ENCODE measurements around the gene ZNF462. TPM values are rescaled to one million over a fixed set of nuclear protein-coding genes. Genes with fewer than 3 reads are reported as not detected.

The ZNF462 gene
- total RNA-seq, 1 experiment from 2014 or later: 121 TPM

DNA sequence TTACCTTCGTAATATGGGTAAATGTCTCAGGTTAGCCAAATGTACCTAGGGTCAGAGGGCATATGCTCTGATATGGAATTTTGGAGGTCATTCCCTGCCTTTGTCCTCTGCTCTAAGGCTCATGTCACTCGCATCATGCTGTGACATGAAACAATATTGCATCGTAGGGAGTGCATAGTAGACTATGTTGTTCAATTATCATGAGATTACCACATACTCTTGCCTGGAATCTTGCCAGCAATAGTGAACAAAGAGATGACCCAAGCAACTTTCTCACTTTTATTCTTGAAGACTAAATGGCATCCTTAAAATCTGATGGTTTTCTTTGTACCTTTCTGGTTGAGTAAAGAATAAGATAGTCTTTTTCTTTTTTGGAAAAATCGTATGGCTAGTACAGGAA is 27.6 kb downstream of the ZNF462 start (continued):
- TF ChIP-seq, protein P1, sequence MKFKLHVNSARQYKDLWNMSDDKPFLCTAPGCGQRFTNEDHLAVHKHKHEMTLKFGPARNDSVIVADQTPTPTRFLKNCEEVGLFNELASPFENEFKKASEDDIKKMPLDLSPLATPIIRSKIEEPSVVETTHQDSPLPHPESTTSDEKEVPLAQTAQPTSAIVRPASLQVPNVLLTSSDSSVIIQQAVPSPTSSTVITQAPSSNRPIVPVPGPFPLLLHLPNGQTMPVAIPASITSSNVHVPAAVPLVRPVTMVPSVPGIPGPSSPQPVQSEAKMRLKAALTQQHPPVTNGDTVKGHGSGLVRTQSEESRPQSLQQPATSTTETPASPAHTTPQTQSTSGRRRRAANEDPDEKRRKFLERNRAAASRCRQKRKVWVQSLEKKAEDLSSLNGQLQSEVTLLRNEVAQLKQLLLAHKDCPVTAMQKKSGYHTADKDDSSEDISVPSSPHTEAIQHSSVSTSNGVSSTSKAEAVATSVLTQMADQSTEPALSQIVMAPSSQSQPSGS (CRISPR knock-in tag; IDR thresholded peaks at IDR 0.05; ENCODE audit: borderline replicate concordance, low read depth): no peak
- TF ChIP-seq, protein P2, sequence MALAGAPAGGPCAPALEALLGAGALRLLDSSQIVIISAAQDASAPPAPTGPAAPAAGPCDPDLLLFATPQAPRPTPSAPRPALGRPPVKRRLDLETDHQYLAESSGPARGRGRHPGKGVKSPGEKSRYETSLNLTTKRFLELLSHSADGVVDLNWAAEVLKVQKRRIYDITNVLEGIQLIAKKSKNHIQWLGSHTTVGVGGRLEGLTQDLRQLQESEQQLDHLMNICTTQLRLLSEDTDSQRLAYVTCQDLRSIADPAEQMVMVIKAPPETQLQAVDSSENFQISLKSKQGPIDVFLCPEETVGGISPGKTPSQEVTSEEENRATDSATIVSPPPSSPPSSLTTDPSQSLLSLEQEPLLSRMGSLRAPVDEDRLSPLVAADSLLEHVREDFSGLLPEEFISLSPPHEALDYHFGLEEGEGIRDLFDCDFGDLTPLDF (CRISPR knock-in tag; IDR thresholded peaks at IDR 0.05): no peak
- TF ChIP-seq, protein P3, sequence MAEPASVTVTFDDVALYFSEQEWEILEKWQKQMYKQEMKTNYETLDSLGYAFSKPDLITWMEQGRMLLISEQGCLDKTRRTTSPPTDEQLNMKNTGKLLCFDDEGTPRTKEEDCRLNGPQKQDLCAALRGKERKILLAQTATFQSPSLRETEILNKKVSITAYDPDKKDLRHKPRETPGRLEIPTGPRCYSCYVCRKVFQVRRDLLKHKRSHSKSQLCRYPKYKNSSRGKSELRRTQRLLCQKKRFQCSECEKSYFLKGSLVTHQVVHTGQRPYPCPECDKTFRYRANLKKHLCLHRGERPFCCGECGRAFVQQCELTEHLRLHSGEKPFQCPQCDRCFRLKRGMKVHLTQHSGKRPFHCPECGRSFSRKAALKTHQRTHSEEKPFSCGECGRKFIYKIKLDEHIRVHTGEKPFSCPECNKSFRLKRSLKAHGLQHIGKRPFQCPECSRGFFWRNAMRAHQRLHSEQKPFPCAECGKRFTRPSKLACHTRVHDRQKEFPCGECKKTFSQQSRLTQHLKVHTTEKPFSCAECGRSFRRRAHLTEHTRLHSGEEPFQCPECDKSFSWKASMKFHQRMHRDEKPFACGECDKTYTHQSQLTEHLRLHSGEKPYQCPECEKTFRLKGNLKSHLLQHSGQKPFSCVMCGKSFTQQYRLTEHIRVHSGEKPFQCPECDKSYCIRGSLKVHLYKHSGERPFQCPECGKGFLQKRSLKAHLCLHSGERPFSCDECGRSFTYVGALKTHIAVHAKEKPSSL (CRISPR knock-in tag; conservative IDR thresholded peaks at IDR 0.05): no peak
- TF ChIP-seq, protein P4, sequence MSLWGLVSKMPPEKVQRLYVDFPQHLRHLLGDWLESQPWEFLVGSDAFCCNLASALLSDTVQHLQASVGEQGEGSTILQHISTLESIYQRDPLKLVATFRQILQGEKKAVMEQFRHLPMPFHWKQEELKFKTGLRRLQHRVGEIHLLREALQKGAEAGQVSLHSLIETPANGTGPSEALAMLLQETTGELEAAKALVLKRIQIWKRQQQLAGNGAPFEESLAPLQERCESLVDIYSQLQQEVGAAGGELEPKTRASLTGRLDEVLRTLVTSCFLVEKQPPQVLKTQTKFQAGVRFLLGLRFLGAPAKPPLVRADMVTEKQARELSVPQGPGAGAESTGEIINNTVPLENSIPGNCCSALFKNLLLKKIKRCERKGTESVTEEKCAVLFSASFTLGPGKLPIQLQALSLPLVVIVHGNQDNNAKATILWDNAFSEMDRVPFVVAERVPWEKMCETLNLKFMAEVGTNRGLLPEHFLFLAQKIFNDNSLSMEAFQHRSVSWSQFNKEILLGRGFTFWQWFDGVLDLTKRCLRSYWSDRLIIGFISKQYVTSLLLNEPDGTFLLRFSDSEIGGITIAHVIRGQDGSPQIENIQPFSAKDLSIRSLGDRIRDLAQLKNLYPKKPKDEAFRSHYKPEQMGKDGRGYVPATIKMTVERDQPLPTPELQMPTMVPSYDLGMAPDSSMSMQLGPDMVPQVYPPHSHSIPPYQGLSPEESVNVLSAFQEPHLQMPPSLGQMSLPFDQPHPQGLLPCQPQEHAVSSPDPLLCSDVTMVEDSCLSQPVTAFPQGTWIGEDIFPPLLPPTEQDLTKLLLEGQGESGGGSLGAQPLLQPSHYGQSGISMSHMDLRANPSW (CRISPR knock-in tag; conservative IDR thresholded peaks at IDR 0.05; ENCODE audit: low read depth): no peak
- TF ChIP-seq, protein P5, sequence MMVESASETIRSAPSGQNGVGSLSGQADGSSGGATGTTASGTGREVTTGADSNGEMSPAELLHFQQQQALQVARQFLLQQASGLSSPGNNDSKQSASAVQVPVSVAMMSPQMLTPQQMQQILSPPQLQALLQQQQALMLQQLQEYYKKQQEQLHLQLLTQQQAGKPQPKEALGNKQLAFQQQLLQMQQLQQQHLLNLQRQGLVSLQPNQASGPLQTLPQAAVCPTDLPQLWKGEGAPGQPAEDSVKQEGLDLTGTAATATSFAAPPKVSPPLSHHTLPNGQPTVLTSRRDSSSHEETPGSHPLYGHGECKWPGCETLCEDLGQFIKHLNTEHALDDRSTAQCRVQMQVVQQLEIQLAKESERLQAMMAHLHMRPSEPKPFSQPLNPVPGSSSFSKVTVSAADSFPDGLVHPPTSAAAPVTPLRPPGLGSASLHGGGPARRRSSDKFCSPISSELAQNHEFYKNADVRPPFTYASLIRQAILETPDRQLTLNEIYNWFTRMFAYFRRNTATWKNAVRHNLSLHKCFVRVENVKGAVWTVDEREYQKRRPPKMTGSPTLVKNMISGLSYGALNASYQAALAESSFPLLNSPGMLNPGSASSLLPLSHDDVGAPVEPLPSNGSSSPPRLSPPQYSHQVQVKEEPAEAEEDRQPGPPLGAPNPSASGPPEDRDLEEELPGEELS (CRISPR knock-in tag; IDR thresholded peaks at IDR 0.05): no peak
- TF ChIP-seq ESRRA (CRISPR knock-in tag; IDR thresholded peaks at IDR 0.05; ENCODE audit: borderline replicate concordance): no peak
- TF ChIP-seq CREM (CRISPR knock-in tag; IDR thresholded peaks at IDR 0.05): no peak
- no peak for TF ChIP-seq GRHL2 (CRISPR knock-in tag; IDR thresholded peaks at IDR 0.05; ENCODE audit: insufficient replicate concordance, severe bottlenecking)
- TF ChIP-seq, protein P6, sequence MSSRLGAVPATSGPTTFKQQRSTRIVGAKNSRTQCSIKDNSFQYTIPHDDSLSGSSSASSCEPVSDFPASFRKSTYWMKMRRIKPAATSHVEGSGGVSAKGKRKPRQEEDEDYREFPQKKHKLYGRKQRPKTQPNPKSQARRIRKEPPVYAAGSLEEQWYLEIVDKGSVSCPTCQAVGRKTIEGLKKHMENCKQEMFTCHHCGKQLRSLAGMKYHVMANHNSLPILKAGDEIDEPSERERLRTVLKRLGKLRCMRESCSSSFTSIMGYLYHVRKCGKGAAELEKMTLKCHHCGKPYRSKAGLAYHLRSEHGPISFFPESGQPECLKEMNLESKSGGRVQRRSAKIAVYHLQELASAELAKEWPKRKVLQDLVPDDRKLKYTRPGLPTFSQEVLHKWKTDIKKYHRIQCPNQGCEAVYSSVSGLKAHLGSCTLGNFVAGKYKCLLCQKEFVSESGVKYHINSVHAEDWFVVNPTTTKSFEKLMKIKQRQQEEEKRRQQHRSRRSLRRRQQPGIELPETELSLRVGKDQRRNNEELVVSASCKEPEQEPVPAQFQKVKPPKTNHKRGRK (CRISPR knock-in tag; IDR thresholded peaks at IDR 0.05; ENCODE audit: borderline replicate concordance): no peak
- no peak for TF ChIP-seq JUN (CRISPR knock-in tag; IDR thresholded peaks at IDR 0.05)
- TF ChIP-seq, protein P7, sequence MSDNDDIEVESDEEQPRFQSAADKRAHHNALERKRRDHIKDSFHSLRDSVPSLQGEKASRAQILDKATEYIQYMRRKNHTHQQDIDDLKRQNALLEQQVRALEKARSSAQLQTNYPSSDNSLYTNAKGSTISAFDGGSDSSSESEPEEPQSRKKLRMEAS (CRISPR knock-in tag; IDR thresholded peaks at IDR 0.05): no peak

DNA sequence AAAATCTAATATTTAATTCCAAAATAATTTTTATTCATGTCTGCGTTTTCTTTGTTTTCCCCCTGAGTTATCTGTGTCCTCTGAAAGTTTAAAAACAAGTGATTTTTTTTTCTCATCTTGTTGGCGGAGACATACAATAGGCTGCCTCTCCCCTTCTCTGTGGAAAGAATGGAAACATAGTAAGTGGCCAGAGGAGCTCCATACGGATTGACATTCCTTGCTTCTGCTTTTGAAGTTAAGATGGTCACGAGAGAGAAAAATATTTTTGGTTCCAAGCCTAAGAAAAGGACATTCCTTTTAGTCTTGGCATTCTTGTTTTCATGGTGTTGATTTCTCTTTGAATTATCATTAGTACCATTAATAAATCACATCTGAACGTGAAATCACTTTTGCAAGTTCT is 28.3 kb downstream of the ZNF462 start:
- TF ChIP-seq SMAD4 (CRISPR knock-in tag; IDR thresholded peaks at IDR 0.05): no peak
- TF ChIP-seq MXD4 (CRISPR knock-in tag; IDR thresholded peaks at IDR 0.05; ENCODE audit: borderline replicate concordance): no peak
- H3K9me3 Mint-ChIP-seq: peaks cover 3% of the 10 kb centered on the region; the same call in 1 of the 2 replicates
- peaks cover 94% of the 10 kb centered on the region for H3K4me1 Mint-ChIP-seq
- H3K27ac Mint-ChIP-seq: peak overlapping the region; percentile 85
- DNase-seq (ENCODE audit: low spot score) (no peak), ATAC-seq (no peak)
- ChIA-PET POLR2A (interaction anchor here (1.3 kb wide), 1 partner anchor 31 kb away, joined by 3 read pairs; no protein-coding TSS in a partner anchor), CTCF (no interaction called here)
- no peak overlapping the region for H3K4me3 Mint-ChIP-seq
- H3K36me3 Mint-ChIP-seq: peaks cover 13% of the 10 kb centered on the region; the same call in 1 of the 2 replicates
- no peaks in the 10 kb centered on the region for H3K27me3 Mint-ChIP-seq (ENCODE audit: low read depth)
